Endothelial cell of umbilical vein (primary cell): Measurements from ENCODE around the gene HOXB7. TPM values are rescaled to one million over a fixed set of nuclear protein-coding genes. Genes with fewer than 3 reads are reported as not detected.

Experiments
- BruUV-seq: library from RNA; stranded (reverse); fragments of 400-500 nt; replicated peaks from 2 replicates; lab custom pipeline; 2021; lab: Mats Ljungman, UMichigan
- CTCF ChIA-PET: fragments of 300-600, 350-600 bp; sonication (Branson Sonifier 250); formaldehyde crosslinking; loops from one replicate; lab custom pipeline; 2021; ENCODE audit warnings: antibody characterized with exemption, inconsistent platforms; lab: Charles Lee
- POLR2A ChIA-PET: fragments of 300-600, 350-600 bp; sonication (Branson Sonifier 250); formaldehyde crosslinking; loops from one replicate; lab custom pipeline; 2021; ENCODE audit warnings: antibody characterized with exemption, inconsistent platforms; lab: Charles Lee
- DNase-seq: peaks from one replicate; pipeline ENCODE4 v3.0.0-alpha.2; 2011; ENCODE audit warnings: low read depth, low spot score
- FAIRE-seq: peaks from 2 replicates; lab custom pipeline; 2011; peaks lifted over from hg19 to GRCh38; lab: Jason Lieb, UNC
- H2AFZ ChIP-seq: 2 replicates; pipeline ENCODE4 v1.6.0; 2012; ENCODE audit warnings: low read depth, low read length, control low read depth, inconsistent platforms
- H3K27ac ChIP-seq: 2 replicates; pipeline ENCODE4 v1.5.1; 2011; ENCODE audit warnings: low read depth, mild to moderate bottlenecking, control low read depth, low read length, moderate library complexity; ENCODE audit not compliant: insufficient read depth
- H3K27me3 ChIP-seq, 2 experiments: 2 replicates each; pipeline versions ENCODE4 v1.6.0 to v1.6.1; 2011; ENCODE audit warnings: low read length in 2 of 2, mixed read lengths in 1 of 2; ENCODE audit not compliant: control insufficient read depth in 2 of 2, insufficient read depth in 2 of 2
- H3K36me3 ChIP-seq, 2 experiments: 2 replicates in 1 of 2; 3 replicates in 1 of 2; pipeline ENCODE4 v1.5.1; 2011; ENCODE audit warnings: low read length in 2 of 2, mild to moderate bottlenecking in 1 of 2, moderate library complexity in 1 of 2; ENCODE audit not compliant: control insufficient read depth in 2 of 2, insufficient read depth in 2 of 2; ENCODE audit errors: extremely low read depth in 1 of 2
- H3K4me1 ChIP-seq: 3 replicates; pipeline ENCODE4 v1.5.1; 2011; ENCODE audit warnings: mild to moderate bottlenecking, low read length; ENCODE audit not compliant: control insufficient read depth, insufficient read depth; ENCODE audit errors: extremely low read depth
- H3K4me2 ChIP-seq: 2 replicates; pipeline ENCODE4 v1.6.1; 2011; ENCODE audit warnings: low read length, control low read depth, mixed read lengths; ENCODE audit not compliant: insufficient read depth
- H3K4me3 ChIP-seq, 3 experiments: fragments of 200-600 bp in 1 of 3; sonication (generic), shearing (Covaris generic) in 1 of 3; replicated peaks in 1 of 3; 2 replicates each; pipeline ENCODE4 v1.5.1; 2011 to 2016; ENCODE audit warnings: control low read depth in 3 of 3, low read length in 3 of 3, mild to moderate bottlenecking in 2 of 3, inconsistent platforms in 1 of 3, low read depth in 1 of 3, moderate library complexity in 1 of 3; ENCODE audit not compliant: insufficient read depth in 1 of 3
- H3K79me2 ChIP-seq: 2 replicates; pipeline ENCODE4 v1.6.0; 2012; ENCODE audit warnings: low read length, inconsistent platforms; ENCODE audit not compliant: control insufficient read depth, insufficient read depth
- H3K9ac ChIP-seq: replicated peaks from 2 replicates; pipeline ENCODE3; 2011; ENCODE audit warnings: low read length, control low read depth; ENCODE audit not compliant: insufficient read depth; ENCODE audit errors: extremely low read depth
- H3K9me1 ChIP-seq: replicated peaks from 3 replicates; pipeline ENCODE4 v1.6.0; 2011; ENCODE audit warnings: mild to moderate bottlenecking, low read length; ENCODE audit not compliant: control insufficient read depth, insufficient read depth; ENCODE audit errors: extremely low read depth
- H3K9me3 ChIP-seq: replicated peaks from 2 replicates; pipeline ENCODE4 v1.5.1; 2012; ENCODE audit warnings: low read length, inconsistent platforms; ENCODE audit not compliant: control insufficient read depth, insufficient read depth
- H4K20me1 ChIP-seq: replicated peaks from 2 replicates; pipeline ENCODE3; 2011; ENCODE audit warnings: mild to moderate bottlenecking, low read length; ENCODE audit not compliant: control insufficient read depth, insufficient read depth; ENCODE audit errors: extremely low read depth
- CTCF ChIP-seq, 2 donors: IDR thresholded peaks; 1 replicate in 1 of 2; 2 replicates in 1 of 2; pipeline ENCODE4 v1.5.1; 2011; ENCODE audit warnings: low read length in 2 of 2, mild to moderate bottlenecking in 2 of 2, moderate library complexity in 2 of 2, control low read depth in 1 of 2, inconsistent platforms in 1 of 2, low read depth in 1 of 2; ENCODE audit not compliant: insufficient read depth in 1 of 2; ENCODE audit errors: extremely low read depth in 1 of 2
- EZH2 ChIP-seq: IDR thresholded peaks from 2 replicates; pipeline ENCODE4 v1.6.1; 2012; ENCODE audit warnings: borderline replicate concordance, low read depth, mild to moderate bottlenecking, moderate library complexity, low read length, inconsistent platforms; ENCODE audit not compliant: severe bottlenecking
- FOS ChIP-seq: IDR thresholded peaks from 2 replicates; pipeline ENCODE4 v1.6.1; 2011; ENCODE audit warnings: mild to moderate bottlenecking, low read length, moderate library complexity, borderline replicate concordance; ENCODE audit not compliant: insufficient read depth
- GATA2 ChIP-seq: IDR thresholded peaks from 2 replicates; pipeline ENCODE4 v1.7.0; 2011; ENCODE audit warnings: low read depth, mild to moderate bottlenecking, moderate library complexity, mixed read lengths, low read length; ENCODE audit not compliant: insufficient read length, insufficient read depth
- JUN ChIP-seq: IDR thresholded peaks from 2 replicates; pipeline ENCODE4 v1.6.1; 2011; ENCODE audit warnings: borderline replicate concordance, low read depth; ENCODE audit not compliant: insufficient read length, insufficient read depth
- MAX ChIP-seq: IDR thresholded peaks from 2 replicates; pipeline ENCODE4 v1.6.1; 2011; ENCODE audit not compliant: insufficient read depth, insufficient read length
- MYC ChIP-seq: IDR thresholded peaks from one replicate; pipeline ENCODE4 v1.6.1; 2011; ENCODE audit warnings: mild to moderate bottlenecking, low read depth, low read length
- POLR2A ChIP-seq: IDR thresholded peaks from 2 replicates; pipeline ENCODE4 v1.6.1; 2012; ENCODE audit warnings: low read depth, mild to moderate bottlenecking, control low read depth, low read length
- POLR2AphosphoS5 ChIP-seq: IDR thresholded peaks from 2 replicates; pipeline ENCODE4 v1.6.1; 2012; ENCODE audit warnings: low read depth, mild to moderate bottlenecking, control low read depth, low read length, moderate library complexity; ENCODE audit not compliant: insufficient read depth
- dilution Hi-C: fragments of 300-500 bp; cut with MboI; formaldehyde crosslinking; loops from one replicate; pipeline ENCODE4 v1.15.0; 2019; ENCODE audit warnings: low sequenced_read_pairs; ENCODE audit not compliant: extremely low pct_ligation_motif_present
- intact Hi-C: fragments of 100-400 bp; cut with micrococcal nuclease; formaldehyde crosslinking; loops from one replicate; pipeline ENCODE4 v1.10.0; 2022
- polyA plus RNA-seq, 4 experiments: library from polyadenylated mRNA; depleted of rRNA in 3 of 4; stranded (reverse) in 3 of 4; unstranded in 1 of 4; fragments of >200 nt; gene quantifications; 2 replicates each; pipeline versions ENCODE4 v1.2.1 to v1.2.3, GENCODE V29; 2011 to 2012; ENCODE audit warnings: missing spikeins in 1 of 4
- total RNA-seq: library from RNA; stranded (reverse); gene quantifications from 2 replicates; pipeline ENCODE4 v1.2.3, GENCODE V29; 2021

HOXB7 gene
- total and polyA plus RNA-seq, 2 donors (not counting 3 experiments of a cell fraction or from before 2014, with no cell fraction given), result 23.5 to 24.5 TPM

DNA sequence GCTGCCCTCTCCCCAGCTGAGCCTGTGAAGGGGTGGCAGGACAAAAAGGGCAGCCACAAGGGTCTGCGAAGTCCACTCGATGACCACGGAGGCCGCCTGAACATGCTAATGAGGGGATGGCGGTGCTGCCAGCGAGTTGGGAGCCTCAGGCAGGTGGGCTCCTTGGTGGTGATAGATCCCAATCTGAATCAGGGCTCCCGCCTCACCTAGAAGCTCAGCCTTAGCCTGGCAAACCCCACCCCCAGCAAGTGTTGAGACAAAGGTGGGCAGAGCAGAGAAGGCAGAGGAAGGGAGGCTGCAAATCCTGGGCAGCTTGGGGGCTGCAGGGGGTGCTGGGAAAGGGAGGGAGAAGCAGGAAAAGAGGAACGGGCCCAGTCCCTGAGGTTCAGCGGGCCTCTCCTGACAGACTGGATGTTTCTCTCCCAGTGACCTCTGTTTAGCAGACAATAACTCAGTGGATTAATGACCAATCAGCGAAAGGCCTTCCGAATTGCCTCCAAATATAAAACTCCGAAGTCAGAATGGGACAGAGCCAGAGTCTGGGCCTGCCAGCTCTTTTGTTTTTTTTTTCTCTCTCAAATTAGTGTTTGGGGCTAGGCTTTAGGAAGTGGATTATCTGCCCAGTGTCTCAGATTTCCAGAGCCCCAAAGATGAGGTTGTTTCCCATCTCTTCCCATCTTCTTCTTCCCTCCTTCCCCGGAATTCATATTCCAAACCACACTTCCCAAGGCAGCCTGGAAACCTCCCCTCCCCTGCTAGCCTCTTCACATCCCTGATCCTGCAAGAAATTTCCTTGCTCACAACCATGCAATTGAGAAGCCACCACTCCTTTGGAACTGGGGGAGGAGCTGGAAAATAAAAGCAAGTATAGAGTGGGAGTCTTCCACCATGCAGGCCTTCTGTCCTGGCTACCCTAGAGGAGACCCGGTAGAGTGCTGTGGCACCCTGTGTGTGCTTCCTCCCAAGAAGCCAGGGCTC lies 50.7 kb downstream of the HOXB7 start:
- no peak for FAIRE-seq
- H3K36me3 ChIP-seq, result peaks cover 0 to 5% of the 10 kb centered on the region in 2 experiments
- intact Hi-C loops, result no loop called here
- no peak overlapping the region for H3K9ac ChIP-seq
- no TSS peak for BruUV-seq
- no peaks in the 10 kb centered on the region for H4K20me1 ChIP-seq
- H3K27me3 ChIP-seq, result no peaks in the 10 kb centered on the region
- POLR2A ChIA-PET, result no interaction called here
- peaks cover 66% of the 10 kb centered on the region for H3K79me2 ChIP-seq
- TF ChIP-seq JUN, result no peak
- TF ChIP-seq FOS, result no peak
- no peak for TF ChIP-seq POLR2AphosphoS5
- no peak for TF ChIP-seq MYC
- TF ChIP-seq CTCF (IDR thresholded peaks at IDR 0.05; ENCODE audit: extremely low read depth in 1 of 2, insufficient read depth in 1 of 2, low read depth in 1 of 2, low read length in 2 of 2), result no peak
- no peak for TF ChIP-seq GATA2
- TF ChIP-seq MAX, result no peak
- no peak for TF ChIP-seq EZH2
- no peak for TF ChIP-seq POLR2A
- no peaks in the 10 kb centered on the region for H3K9me3 ChIP-seq
- H2AFZ ChIP-seq, result no peak overlapping the region
- H3K4me3 ChIP-seq, result no peak overlapping the region
- peaks cover 38% of the 10 kb centered on the region for H3K4me1 ChIP-seq
- dilution Hi-C loops, result no loop called here
- no peak for DNase-seq
- no peaks in the 10 kb centered on the region for H3K9me1 ChIP-seq
- H3K27ac ChIP-seq, result no peak overlapping the region
- H3K4me2 ChIP-seq, result no peak overlapping the region
- CTCF ChIA-PET, result interaction anchor here (0.8 to 1.4 kb wide), 4 partner anchors 8 to 13 kb away, joined by 3 to 4 read pairs (median 3); no protein-coding TSS in a partner anchor
